HCT116 (cell line): ENCODE results near the gene PGRMC2. TPM values are rescaled to one million over a fixed set of nuclear protein-coding genes. Genes with fewer than 3 reads are reported as not detected.

Source experiments
- ATAC-seq: fragments of 200-7000 bp; cut with Tn5 transposase; 2 replicates; pipeline ENCODE4 v1.9.1; 2020; ENCODE audit warnings: mild to moderate bottlenecking, moderate library complexity
- BruUV-seq: library from RNA; stranded (reverse); fragments of 400-500 nt; replicated peaks from 2 replicates; lab custom pipeline; 2021; lab: Mats Ljungman, UMichigan
- CTCF ChIA-PET: fragments of 300-600 bp; sonication (Branson Sonifier 250); formaldehyde crosslinking; loops from one replicate; lab custom pipeline; 2021; ENCODE audit warnings: antibody characterized with exemption; lab: Charles Lee
- POLR2A ChIA-PET: fragments of 300-600, 350-600 bp; sonication (Branson Sonifier 250); formaldehyde crosslinking; loops from one replicate; lab custom pipeline; 2021; ENCODE audit warnings: antibody characterized with exemption; lab: Charles Lee
- RAD21 ChIA-PET, 2 experiments: fragments of 300-600 bp; sonication (Branson Sonifier 250); formaldehyde crosslinking; loops; one replicate each; lab custom pipeline; 2023; ENCODE audit warnings: low total read pairs in 2 of 2; ENCODE audit not compliant: uncharacterized antibody in 2 of 2, unreplicated experiment in 2 of 2, low non-redundant PET in 1 of 2; lab: Charles Lee
- DNase-seq: peaks from one replicate; pipeline ENCODE4 v3.0.0-alpha.2; 2010; ENCODE audit warnings: low read depth, low spot score
- H2AFZ ChIP-seq: fragments of 200-600 bp; shearing (Covaris generic), sonication (generic); 2 replicates; pipeline ENCODE4 v1.6.1; 2017; ENCODE audit warnings: low read depth, mixed run types, mixed read lengths, antibody characterized with exemption, low read length; ENCODE audit not compliant: poor library complexity, severe bottlenecking
- H3K27ac ChIP-seq: 2 replicates; pipeline ENCODE4 v1.5.1; 2012; ENCODE audit warnings: low read depth, low read length
- H3K27me3 ChIP-seq: fragments of 200-600 bp; sonication (generic); 2 replicates; pipeline ENCODE4 v1.6.1; 2016; ENCODE audit warnings: mixed run types, low read length, mixed read lengths; ENCODE audit not compliant: insufficient read depth
- H3K36me3 ChIP-seq, 2 experiments: fragments of 200-500 bp in 1 of 2; fragments of 200-600 bp in 1 of 2; sonication (Bioruptor generic) in 1 of 2; sonication (generic) in 1 of 2; 2 replicates each; pipeline versions ENCODE4 v1.5.1 to v1.6.1; 2014 to 2016; ENCODE audit warnings: low read length in 2 of 2, inconsistent platforms in 1 of 2, mixed read lengths in 1 of 2, mixed run types in 1 of 2; ENCODE audit not compliant: insufficient read depth in 2 of 2, control insufficient read depth in 1 of 2
- H3K4me1 ChIP-seq, 2 experiments: fragments of 200-600 bp in 1 of 2; sonication (generic) in 1 of 2; 2 replicates each; pipeline versions ENCODE4 v1.5.1 to v1.6.1; 2012 to 2017; ENCODE audit warnings: low read length in 2 of 2, inconsistent platforms in 1 of 2, mild to moderate bottlenecking in 1 of 2, mixed read lengths in 1 of 2, mixed run types in 1 of 2, moderate library complexity in 1 of 2; ENCODE audit not compliant: insufficient read depth in 2 of 2, control insufficient read depth in 1 of 2
- H3K4me2 ChIP-seq: fragments of 200-600 bp; sonication (generic); 2 replicates; pipeline ENCODE4 v1.6.1; 2017; ENCODE audit warnings: mixed run types, low read length, mixed read lengths
- H3K4me3 ChIP-seq, 2 experiments: fragments of 200-600 bp in 1 of 2; sonication (generic) in 1 of 2; replicated peaks in 1 of 2; 2 replicates each; pipeline ENCODE4 v1.5.1; 2011 to 2016; ENCODE audit warnings: low read length in 2 of 2, control low read depth in 1 of 2, low read depth in 1 of 2, mild to moderate bottlenecking in 1 of 2, mixed read lengths in 1 of 2, mixed run types in 1 of 2
- H3K79me2 ChIP-seq: fragments of 200-600 bp; sonication (generic); 2 replicates; pipeline ENCODE4 v1.6.1; 2017; ENCODE audit warnings: mild to moderate bottlenecking, mixed run types, low read length, moderate library complexity, mixed read lengths; ENCODE audit not compliant: insufficient read depth
- H3K9ac ChIP-seq: fragments of 200-600 bp; sonication (generic); 2 replicates; pipeline ENCODE4 v1.6.1; 2016; ENCODE audit warnings: low read length, mixed read lengths
- H3K9me2 ChIP-seq: fragments of 200-600 bp; sonication (generic), shearing (Covaris generic); 2 replicates; pipeline ENCODE4 v1.6.1; 2017; ENCODE audit warnings: mixed run types, mild to moderate bottlenecking, moderate library complexity; ENCODE audit not compliant: insufficient read depth
- H3K9me3 ChIP-seq, 2 experiments: fragments of 200-500 bp in 1 of 2; fragments of 200-600 bp in 1 of 2; sonication (Bioruptor generic) in 1 of 2; sonication (generic) in 1 of 2; 2 replicates each; pipeline ENCODE4 v1.6.1; 2014 to 2017; ENCODE audit warnings: low read length in 2 of 2, mixed read lengths in 2 of 2, inconsistent platforms in 1 of 2, low read depth in 1 of 2, mild to moderate bottlenecking in 1 of 2, mixed run types in 1 of 2, moderate library complexity in 1 of 2; ENCODE audit not compliant: control insufficient read depth in 1 of 2, insufficient read depth in 1 of 2
- H4K20me1 ChIP-seq: fragments of 200-600 bp; sonication (generic), shearing (Covaris generic); 2 replicates; pipeline ENCODE4 v1.6.1; 2017; ENCODE audit warnings: mixed run types, mild to moderate bottlenecking, moderate library complexity; ENCODE audit not compliant: insufficient read depth
- CBX3 ChIP-seq: IDR thresholded peaks from 2 replicates; pipeline ENCODE4 v1.6.1; 2012; ENCODE audit warnings: low read depth
- CEBPB ChIP-seq: IDR thresholded peaks from 2 replicates; pipeline ENCODE4 v1.6.1; 2012; ENCODE audit warnings: low read depth
- ELF1 ChIP-seq: IDR thresholded peaks from 2 replicates; pipeline ENCODE4 v1.6.1; 2012; ENCODE audit warnings: low read depth, borderline replicate concordance
- EZH2 ChIP-seq: fragments of 200-600 bp; sonication (generic); IDR thresholded peaks from 2 replicates; pipeline ENCODE4 v1.6.1; 2017; ENCODE audit warnings: antibody characterized with exemption, mixed run types
- EZH2phosphoT487 ChIP-seq: fragments of 200-600 bp; IDR thresholded peaks from 2 replicates; pipeline ENCODE4 v1.6.1; 2018; ENCODE audit warnings: antibody characterized with exemption, borderline replicate concordance
- FOSL1 ChIP-seq: IDR thresholded peaks from 2 replicates; pipeline ENCODE4 v1.6.1; 2012; ENCODE audit warnings: low read depth
- JUND ChIP-seq: IDR thresholded peaks from 2 replicates; pipeline ENCODE4 v1.6.1; 2012
- POLR2A ChIP-seq: IDR thresholded peaks from 2 replicates; pipeline ENCODE4 v1.7.0; 2011; ENCODE audit warnings: borderline replicate concordance; ENCODE audit not compliant: insufficient read depth, insufficient read length; ENCODE audit errors: extremely low read depth
- POLR2AphosphoS5 ChIP-seq: IDR thresholded peaks from 2 replicates; pipeline ENCODE4 v1.6.1; 2011; ENCODE audit warnings: mild to moderate bottlenecking, low read depth, low read length, moderate library complexity
- RAD21 ChIP-seq: IDR thresholded peaks from 2 replicates; pipeline ENCODE4 v1.6.1; 2012; ENCODE audit warnings: low read depth, mild to moderate bottlenecking
- SIN3A ChIP-seq: IDR thresholded peaks from 2 replicates; pipeline ENCODE4 v1.6.1; 2012; ENCODE audit warnings: low read depth
- TCF7L2 ChIP-seq: IDR thresholded peaks from 2 replicates; pipeline ENCODE4 v1.7.0; 2011; ENCODE audit warnings: borderline replicate concordance, inconsistent platforms; ENCODE audit not compliant: insufficient read depth, insufficient read length; ENCODE audit errors: extremely low read depth
- ZNF274 ChIP-seq: fragments of 200-500 bp; sonication (Bioruptor generic); IDR thresholded peaks from 2 replicates; pipeline ENCODE4 v1.6.1; 2014; ENCODE audit warnings: mild to moderate bottlenecking, low read depth, low read length, inconsistent platforms
- intact Hi-C: fragments of 100-400 bp; cut with micrococcal nuclease; formaldehyde crosslinking; loops from 2 replicates; pipeline ENCODE4 v1.10.0; 2022
- total RNA-seq: library from RNA; stranded (reverse); gene quantifications from one replicate; pipeline ENCODE4 v1.2.1, GENCODE V29; 2021; ENCODE audit not compliant: unreplicated experiment
- TF ChIP-seq, protein P1 (sequence below): IDR thresholded peaks from 2 replicates; pipeline ENCODE4 v1.6.1; 2012
- TF ChIP-seq, protein P2 (sequence below): IDR thresholded peaks from 2 replicates; pipeline ENCODE4 v1.6.1; 2011; ENCODE audit warnings: mild to moderate bottlenecking, low read length, moderate library complexity; ENCODE audit not compliant: insufficient replicate concordance; ENCODE audit errors: extremely low read depth
- TF ChIP-seq, protein P3 (sequence below): IDR thresholded peaks from 2 replicates; pipeline ENCODE4 v1.6.1; 2012

Gene PGRMC2
- total RNA-seq, 1 experiment from 2014 or later: 52.3 TPM

DNA sequence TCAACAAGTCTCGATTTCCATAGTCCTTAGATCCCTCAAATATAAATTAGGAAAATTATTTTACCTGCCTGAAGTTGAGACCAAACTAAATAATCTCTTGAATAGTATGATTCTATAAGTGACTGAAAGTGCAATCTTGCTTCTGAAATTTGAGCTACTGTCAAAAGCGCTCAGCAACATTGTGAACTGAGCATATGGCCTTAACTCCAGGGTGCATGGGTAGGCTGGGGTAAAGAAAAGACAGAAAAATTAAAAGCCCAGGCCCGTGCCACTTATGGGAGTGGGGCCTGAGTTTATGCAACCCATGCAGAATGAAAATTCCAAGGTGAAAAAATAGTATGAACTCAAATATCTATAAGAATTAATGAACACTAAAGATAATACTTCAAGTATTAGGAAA, 9.8 kb downstream of the PGRMC2 start:
- ChIA-PET CTCF (no interaction called here), POLR2A (no interaction called here), RAD21 (no interaction called here)
- no peak overlapping the region for H2AFZ ChIP-seq
- no peaks in the 10 kb centered on the region; a peak in 1 of 4 replicates for H3K4me1 ChIP-seq
- DNase-seq (no peak), ATAC-seq (no peak)
- H3K9ac ChIP-seq: no peak overlapping the region
- no peaks in the 10 kb centered on the region for H3K9me2 ChIP-seq
- H4K20me1 ChIP-seq: peaks cover 17% of the 10 kb centered on the region; the same call in 1 of the 2 replicates
- BruUV-seq: no TSS peak
- H3K4me2 ChIP-seq: no peak overlapping the region
- no peaks in the 10 kb centered on the region for H3K9me3 ChIP-seq
- H3K79me2 ChIP-seq: peaks cover 99% of the 10 kb centered on the region
- no peaks in the 10 kb centered on the region for H3K36me3 ChIP-seq
- H3K27me3 ChIP-seq: no peaks in the 10 kb centered on the region
- no peak overlapping the region for H3K27ac ChIP-seq
- TF ChIP-seq, protein P1, sequence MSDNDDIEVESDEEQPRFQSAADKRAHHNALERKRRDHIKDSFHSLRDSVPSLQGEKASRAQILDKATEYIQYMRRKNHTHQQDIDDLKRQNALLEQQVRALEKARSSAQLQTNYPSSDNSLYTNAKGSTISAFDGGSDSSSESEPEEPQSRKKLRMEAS: no peak
- TF ChIP-seq RAD21 (no peak), JUND (no peak), EZH2phosphoT487 (no peak), CEBPB (no peak), POLR2A (no peak), SIN3A (no peak), TCF7L2 (no peak), ZNF274 (no peak), FOSL1 (no peak), ELF1 (no peak), POLR2AphosphoS5 (no peak), CBX3 (no peak), EZH2 (no peak)
- TF ChIP-seq, protein P2, sequence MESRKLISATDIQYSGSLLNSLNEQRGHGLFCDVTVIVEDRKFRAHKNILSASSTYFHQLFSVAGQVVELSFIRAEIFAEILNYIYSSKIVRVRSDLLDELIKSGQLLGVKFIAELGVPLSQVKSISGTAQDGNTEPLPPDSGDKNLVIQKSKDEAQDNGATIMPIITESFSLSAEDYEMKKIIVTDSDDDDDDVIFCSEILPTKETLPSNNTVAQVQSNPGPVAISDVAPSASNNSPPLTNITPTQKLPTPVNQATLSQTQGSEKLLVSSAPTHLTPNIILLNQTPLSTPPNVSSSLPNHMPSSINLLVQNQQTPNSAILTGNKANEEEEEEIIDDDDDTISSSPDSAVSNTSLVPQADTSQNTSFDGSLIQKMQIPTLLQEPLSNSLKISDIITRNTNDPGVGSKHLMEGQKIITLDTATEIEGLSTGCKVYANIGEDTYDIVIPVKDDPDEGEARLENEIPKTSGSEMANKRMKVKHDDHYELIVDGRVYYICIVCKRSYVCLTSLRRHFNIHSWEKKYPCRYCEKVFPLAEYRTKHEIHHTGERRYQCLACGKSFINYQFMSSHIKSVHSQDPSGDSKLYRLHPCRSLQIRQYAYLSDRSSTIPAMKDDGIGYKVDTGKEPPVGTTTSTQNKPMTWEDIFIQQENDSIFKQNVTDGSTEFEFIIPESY: no peak
- TF ChIP-seq, protein P3, sequence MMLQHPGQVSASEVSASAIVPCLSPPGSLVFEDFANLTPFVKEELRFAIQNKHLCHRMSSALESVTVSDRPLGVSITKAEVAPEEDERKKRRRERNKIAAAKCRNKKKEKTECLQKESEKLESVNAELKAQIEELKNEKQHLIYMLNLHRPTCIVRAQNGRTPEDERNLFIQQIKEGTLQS: no peak
- no peak overlapping the region for H3K4me3 ChIP-seq
- intact Hi-C loops: no loop called here
